Spleen (tissue), 7 donors: ENCODE data around the gene F13B.

Experiments
- POLR2A ChIP-seq, 3 donors: fragments of 450-650 bp; IDR thresholded peaks; one replicate each; pipeline ENCODE4 v1.5.1; 2017; ENCODE audit warnings: antibody characterized with exemption in 3 of 3, mild to moderate bottlenecking in 1 of 3
- POLR2AphosphoS5 ChIP-seq, 3 donors: sonication (generic); formaldehyde crosslinking; IDR thresholded peaks; one replicate each; pipeline ENCODE4 v1.5.1; 2017; ENCODE audit warnings: antibody characterized with exemption in 3 of 3
- TF ChIP-seq, protein P1 (sequence below), 11 experiments: fragments of 200-600 bp in 7 of 11; fragments of 450-650 bp in 4 of 11; sonication (generic) in 4 of 11; IDR thresholded peaks in 8 of 11; conservative IDR thresholded peaks in 3 of 11; 1 replicate in 7 of 11; 2 replicates in 4 of 11; pipeline versions ENCODE4 v1.4.0 to v1.8.0; 2016 to 2021; ENCODE audit warnings: antibody characterized with exemption in 11 of 11, inconsistent platforms in 4 of 11, mild to moderate bottlenecking in 1 of 11
- donor health status: DM: no; HTN: no; CAD: no; lungs with moderate emphysema.
- donor health status: DM: no; HTN: no; CAD: no.
- donor health status: DM: no; HTN: no; CAD: no.

DNA sequence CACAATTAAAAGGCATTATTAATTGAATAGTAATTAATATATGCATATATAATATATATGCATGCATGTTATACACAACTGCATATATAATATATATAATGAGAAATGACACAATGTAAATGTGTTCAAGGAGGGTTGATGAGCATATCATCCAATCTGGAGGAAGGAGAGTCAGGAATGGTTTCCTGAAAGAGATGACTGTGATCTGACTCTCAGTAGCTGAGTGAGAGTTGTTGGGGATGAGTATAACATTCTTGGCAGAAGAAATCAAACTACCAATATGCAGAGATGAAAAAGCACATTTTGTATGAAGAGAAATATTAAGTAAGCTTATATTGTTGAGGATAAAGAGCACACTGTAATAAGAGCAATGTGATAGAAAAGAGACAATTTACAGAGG lies 37.3 kb downstream of the F13B start:
- TF ChIP-seq, protein P1, sequence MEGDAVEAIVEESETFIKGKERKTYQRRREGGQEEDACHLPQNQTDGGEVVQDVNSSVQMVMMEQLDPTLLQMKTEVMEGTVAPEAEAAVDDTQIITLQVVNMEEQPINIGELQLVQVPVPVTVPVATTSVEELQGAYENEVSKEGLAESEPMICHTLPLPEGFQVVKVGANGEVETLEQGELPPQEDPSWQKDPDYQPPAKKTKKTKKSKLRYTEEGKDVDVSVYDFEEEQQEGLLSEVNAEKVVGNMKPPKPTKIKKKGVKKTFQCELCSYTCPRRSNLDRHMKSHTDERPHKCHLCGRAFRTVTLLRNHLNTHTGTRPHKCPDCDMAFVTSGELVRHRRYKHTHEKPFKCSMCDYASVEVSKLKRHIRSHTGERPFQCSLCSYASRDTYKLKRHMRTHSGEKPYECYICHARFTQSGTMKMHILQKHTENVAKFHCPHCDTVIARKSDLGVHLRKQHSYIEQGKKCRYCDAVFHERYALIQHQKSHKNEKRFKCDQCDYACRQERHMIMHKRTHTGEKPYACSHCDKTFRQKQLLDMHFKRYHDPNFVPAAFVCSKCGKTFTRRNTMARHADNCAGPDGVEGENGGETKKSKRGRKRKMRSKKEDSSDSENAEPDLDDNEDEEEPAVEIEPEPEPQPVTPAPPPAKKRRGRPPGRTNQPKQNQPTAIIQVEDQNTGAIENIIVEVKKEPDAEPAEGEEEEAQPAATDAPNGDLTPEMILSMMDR (IDR thresholded peaks at IDR 0.05 in 8 of 11, conservative IDR thresholded peaks at IDR 0.05 in 3 of 11) = no peak
- TF ChIP-seq POLR2AphosphoS5 (IDR thresholded peaks at IDR 0.05) (no peak), POLR2A (IDR thresholded peaks at IDR 0.05) (no peak)
